ENCODE results near the gene SLC12A8. TPM values are rescaled to one million over a fixed set of nuclear protein-coding genes. Genes with fewer than 3 reads are reported as not detected.

Gene SLC12A8
- total RNA-seq, 6 experiments from 2014 or later, result 8.5 to 23.4 (median 20.3) TPM

GRCh38 chr3:125154800-125155269 lies 57.7 kb downstream of the SLC12A8 start:
- no peaks in the 10 kb centered on the region for H3K9me3 ChIP-seq
- no peak overlapping the region for H3K27ac ChIP-seq
- no peaks in the 10 kb centered on the region for H3K27me3 ChIP-seq
- intact Hi-C loops (cut with DNase I), result no loop called here
- H3K4me3 ChIP-seq, result no peak overlapping the region
- H3K36me3 ChIP-seq, result no peaks in the 10 kb centered on the region
- peak in 2 of 4 donors; percentile 37 to 55 for ATAC-seq
- H3K4me1 ChIP-seq, result peaks cover 0 to 5% (median 0%) of the 10 kb centered on the region in 4 donors
- 65% methylated on average over 16 of the region's 17 CpGs for WGBS (ENCODE audit: insufficient coverage, low coverage, low lambda C conversion rate, missing lambda C conversion rate)
- no peak for DNase-seq
- TF ChIP-seq POLR2A (IDR thresholded peaks at IDR 0.05), result no peak
- TF ChIP-seq CTCF (IDR thresholded peaks at IDR 0.05), result no peak

- TF ChIP-seq CTCF (IDR thresholded peaks at IDR 0.05), result no peak
- no peak for TF ChIP-seq POLR2A (IDR thresholded peaks at IDR 0.05)
- DNase-seq (no peak), ATAC-seq (no peak)
- Histone ChIP-seq H3K27me3 (no peaks in the 10 kb centered on the region), H3K4me3 (no peak overlapping the region), H3K4me1 (peaks cover 0 to 5% (median 0%) of the 10 kb centered on the region in 4 donors), H3K27ac (no peak overlapping the region), H3K36me3 (no peaks in the 10 kb centered on the region), H3K9me3 (no peaks in the 10 kb centered on the region)
- intact Hi-C loops (cut with DNase I), result no loop called here
- no CpG with 5 or more reads among the region's 3 CpGs for WGBS (ENCODE audit: insufficient coverage, low coverage, low lambda C conversion rate, missing lambda C conversion rate)
Measured at GRCh38 chr3:125154110-125154509, 58.4 kb downstream of the SLC12A8 start.

GRCh38 chr3:125152951-125153350 lies 59.6 kb downstream of the SLC12A8 start:
- ATAC-seq, result no peak
- H3K27me3 ChIP-seq, result no peaks in the 10 kb centered on the region
- DNase-seq, result no peak
- TF ChIP-seq CTCF (IDR thresholded peaks at IDR 0.05), result no peak
- no peak for TF ChIP-seq POLR2A (IDR thresholded peaks at IDR 0.05)
- intact Hi-C loops (cut with DNase I), result no loop called here
- peaks cover 0 to 5% (median 0%) of the 10 kb centered on the region in 4 donors for H3K4me1 ChIP-seq
- no peak overlapping the region for H3K4me3 ChIP-seq
- H3K27ac ChIP-seq, result no peak overlapping the region
- no peaks in the 10 kb centered on the region for H3K9me3 ChIP-seq
- WGBS (ENCODE audit: insufficient coverage, low coverage, low lambda C conversion rate, missing lambda C conversion rate), result 95% methylated on average over 9 of the region's 10 CpGs
- H3K36me3 ChIP-seq, result no peaks in the 10 kb centered on the region

- ATAC-seq (no peak), DNase-seq (no peak)
- Histone ChIP-seq H3K27me3 (no peaks in the 10 kb centered on the region), H3K9me3 (no peaks in the 10 kb centered on the region), H3K36me3 (no peaks in the 10 kb centered on the region), H3K27ac (no peak overlapping the region), H3K4me3 (no peak overlapping the region), H3K4me1 (peaks cover 0 to 11% (median 4%) of the 10 kb centered on the region in 4 donors)
- 91% methylated on average over 1 of the region's 1 CpG for WGBS (ENCODE audit: insufficient coverage, low coverage, low lambda C conversion rate, missing lambda C conversion rate)
- TF ChIP-seq POLR2A (IDR thresholded peaks at IDR 0.05) (no peak), CTCF (IDR thresholded peaks at IDR 0.05) (no peak)
- intact Hi-C loops (cut with DNase I), result no loop called here
Measured at GRCh38 chr3:125151916-125152315, 60.6 kb downstream of the SLC12A8 start.

GRCh38 chr3:125151442-125151817 lies 61.1 kb downstream of the SLC12A8 start:
- DNase-seq (no peak), ATAC-seq (no peak)
- Histone ChIP-seq H3K27me3 (no peaks in the 10 kb centered on the region), H3K9me3 (no peaks in the 10 kb centered on the region), H3K36me3 (no peaks in the 10 kb centered on the region), H3K4me1 (peaks cover 0 to 11% (median 5%) of the 10 kb centered on the region in 4 donors), H3K27ac (no peak overlapping the region), H3K4me3 (no peak overlapping the region)
- intact Hi-C loops (cut with DNase I), result no loop called here
- TF ChIP-seq POLR2A (IDR thresholded peaks at IDR 0.05), result no peak
- no peak for TF ChIP-seq CTCF (IDR thresholded peaks at IDR 0.05)
- 74% methylated on average over 5 of the region's 9 CpGs for WGBS (ENCODE audit: insufficient coverage, low coverage, low lambda C conversion rate, missing lambda C conversion rate)

Data from right lobe of liver (tissue), 6 donors.